Measurements from ENCODE around the gene SDR42E1. TPM values are rescaled to one million over a fixed set of nuclear protein-coding genes. Genes with fewer than 3 reads are reported as not detected.

Gene SDR42E1
- total and polyA plus RNA-seq, 9 of the 15 experiments (the other 6 are each of a cell fraction or from before 2014, with no cell fraction given) = 0.13 to 1.3 (median 0.42) TPM

- no peak overlapping the region for H3K4me2 ChIP-seq (ENCODE audit: insufficient read depth, low read length)
- ATAC-seq = no peak
- intact Hi-C loops (cut with micrococcal nuclease) (no loop called here), in situ Hi-C loops (cut with MboI) (no loop called here)
- no peaks in the 10 kb centered on the region for H3K9me1 ChIP-seq (ENCODE audit: control insufficient read depth, insufficient read depth, low read length)
- no peaks in the 10 kb centered on the region for H4K20me1 ChIP-seq (replicated peaks; ENCODE audit: control insufficient read depth, insufficient read depth, low read length)
- no peak overlapping the region for H3K4me3 ChIP-seq
- H3K27ac ChIP-seq (ENCODE audit: extremely low read depth, low read depth, low read length) = no peak overlapping the region
- no peak overlapping the region for H3K9ac ChIP-seq (ENCODE audit: insufficient read depth in 1 of 2, low read depth in 2 of 2, low read length in 2 of 2)
- H3K4me1 ChIP-seq (replicated peaks in 1 of 2; ENCODE audit: control insufficient read depth in 2 of 2, insufficient read depth in 2 of 2, low read length in 2 of 2) = no peaks in the 10 kb centered on the region
- peaks cover 0 to 13% of the 10 kb centered on the region in 2 experiments; a peak in 1 of 5 replicates for H3K27me3 ChIP-seq (ENCODE audit: control insufficient read depth in 2 of 2, insufficient read depth in 2 of 2, low read length in 2 of 2)
- H3K79me2 ChIP-seq (ENCODE audit: control insufficient read depth, insufficient read depth, low read length) = no peaks in the 10 kb centered on the region
- no TSS peak for BruUV-seq (replicated peaks)
- no peaks in the 10 kb centered on the region for H3K36me3 ChIP-seq (ENCODE audit: control insufficient read depth, insufficient read depth, low read length)
- ChIA-PET POLR2A (interaction anchor here (0.6 to 1.3 kb wide), 4 partner anchors 9 to 211 kb away, joined by 3 read pairs; no protein-coding TSS in a partner anchor), CTCF (ENCODE audit: low intra/inter-chr PET ratio) (no interaction called here)
- H3K9me3 ChIP-seq (replicated peaks; ENCODE audit: control insufficient read depth, insufficient read depth, low read depth, low read length) = no peaks in the 10 kb centered on the region
- no peak for FAIRE-seq
- H2AFZ ChIP-seq (ENCODE audit: low read depth, low read length) = no peak overlapping the region
- 2% methylated on average over 2 of the region's 2 CpGs for WGBS (ENCODE audit: insufficient coverage, low coverage, missing lambda C conversion rate)
- DNase-seq (ENCODE audit: extremely low read depth in 1 of 4, low spot score in 3 of 4) = no peak
- no peak for TF ChIP-seq CBFB (CRISPR knock-in tag; IDR thresholded peaks at IDR 0.05)
- TF ChIP-seq E4F1 (CRISPR knock-in tag; IDR thresholded peaks at IDR 0.05; ENCODE audit: borderline replicate concordance) = no peak
- TF ChIP-seq ZFP91 (CRISPR knock-in tag; IDR thresholded peaks at IDR 0.05) = no peak
- TF ChIP-seq ZBTB40 (IDR thresholded peaks at IDR 0.05) = no peak
- no peak for TF ChIP-seq ZBTB40 (CRISPR knock-in tag; IDR thresholded peaks at IDR 0.05)
- no peak for TF ChIP-seq DACH1 (IDR thresholded peaks at IDR 0.05; ENCODE audit: partially characterized antibody)
- no peak for TF ChIP-seq ZNF75A (CRISPR knock-in tag; IDR thresholded peaks at IDR 0.05)
- TF ChIP-seq XRCC4 (IDR thresholded peaks at IDR 0.05; ENCODE audit: extremely low read depth, insufficient read depth, insufficient read length) = no peak
Observed at GRCh38 chr16:82045465-82045864, 34.2 kb upstream of the SDR42E1 start.
